T-helper 2 cell treated with Interferon-gamma antibody and Interleukin-4, amounts not matched to agents 100 ng/mL and 5 ng/mL, for 36 hours (primary cell): ENCODE measurements around the gene PIK3CB. TPM values are rescaled to one million over a fixed set of nuclear protein-coding genes. Genes with fewer than 3 reads are reported as not detected.

Source experiments
- intact Hi-C: fragments of 100-400 bp; cut with micrococcal nuclease; formaldehyde crosslinking; loops from one replicate; pipeline ENCODE4 v1.15.1; 2023
- total RNA-seq: library from RNA; stranded (reverse); gene quantifications from 2 replicates; pipeline ENCODE4 v1.2.3, GENCODE V29; 2022

The PIK3CB gene
- 18.4 and 19.4 TPM in 2 replicates for total RNA-seq

DNA sequence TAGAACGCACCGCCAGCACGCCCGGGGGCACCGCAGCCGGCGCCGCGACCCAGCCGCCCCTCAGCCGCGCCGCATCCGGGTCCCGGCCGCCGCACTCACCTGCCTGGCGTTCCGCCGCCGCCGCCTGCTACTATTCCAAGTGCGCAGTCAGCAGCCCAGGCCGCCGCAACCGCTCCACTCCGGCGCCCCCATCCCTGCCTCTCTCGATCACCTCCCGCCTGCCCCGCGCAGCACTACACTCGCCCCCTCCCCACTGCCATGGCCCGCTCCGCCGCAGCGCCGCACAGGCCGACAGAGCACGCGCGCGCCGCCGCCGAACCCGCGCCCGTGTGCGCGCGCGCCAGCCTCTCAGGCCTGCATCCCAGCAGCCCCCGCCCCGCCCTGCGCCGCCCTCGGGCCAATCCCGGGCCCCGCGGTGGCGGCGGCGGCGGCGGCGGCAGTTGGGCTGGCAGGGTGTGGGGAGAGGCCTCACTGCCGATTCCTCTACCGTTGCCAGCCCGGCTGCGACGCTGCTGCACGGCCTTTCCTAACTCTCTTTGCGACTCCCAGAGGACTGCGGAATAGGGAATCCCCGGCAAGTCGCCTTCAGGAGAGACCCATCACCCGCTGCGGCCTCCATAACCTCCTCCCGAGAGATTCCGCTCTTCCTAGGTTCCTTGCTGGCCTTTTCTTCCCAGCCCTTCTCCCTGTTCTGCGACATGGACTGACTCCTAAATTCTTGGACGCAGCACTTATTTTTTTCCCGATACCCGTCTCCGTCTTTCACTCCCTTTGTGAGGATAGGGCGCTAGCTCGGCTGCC is at the start of gene PIK3CB:
PIK3CB (minus strand) TSS at position 333 of the 801 bp plus-strand sequence. CDS start 75,585 bp downstream, outside the sequence.
- intact Hi-C loops = loop anchor here (1.0 to 5.0 kb wide), 6 partner anchors 53 to 662 kb away; partner anchors contain the start of genes CEP70, COPB2 and DBR1

DNA sequence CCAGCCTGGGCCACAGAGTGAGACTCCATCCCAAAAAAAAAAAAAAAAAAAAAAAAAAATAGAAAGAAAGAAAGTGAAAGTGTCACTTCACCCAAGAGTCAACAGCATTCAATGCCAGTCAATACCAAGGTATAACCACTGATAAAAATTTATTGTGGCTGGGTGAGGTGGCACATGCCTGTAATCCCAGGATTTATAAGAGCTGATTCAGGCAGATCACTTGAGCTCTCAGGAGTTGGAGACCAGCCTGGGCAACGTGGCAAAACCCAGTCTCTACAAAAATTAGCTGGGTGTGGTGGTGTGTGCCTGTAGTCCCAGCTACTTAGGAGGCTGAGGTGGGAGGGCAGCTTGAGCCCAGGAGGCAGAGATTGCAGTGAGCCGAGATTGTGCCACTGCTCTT is 46.5 kb upstream of the PIK3CB start:
- intact Hi-C loops = no loop called here

DNA sequence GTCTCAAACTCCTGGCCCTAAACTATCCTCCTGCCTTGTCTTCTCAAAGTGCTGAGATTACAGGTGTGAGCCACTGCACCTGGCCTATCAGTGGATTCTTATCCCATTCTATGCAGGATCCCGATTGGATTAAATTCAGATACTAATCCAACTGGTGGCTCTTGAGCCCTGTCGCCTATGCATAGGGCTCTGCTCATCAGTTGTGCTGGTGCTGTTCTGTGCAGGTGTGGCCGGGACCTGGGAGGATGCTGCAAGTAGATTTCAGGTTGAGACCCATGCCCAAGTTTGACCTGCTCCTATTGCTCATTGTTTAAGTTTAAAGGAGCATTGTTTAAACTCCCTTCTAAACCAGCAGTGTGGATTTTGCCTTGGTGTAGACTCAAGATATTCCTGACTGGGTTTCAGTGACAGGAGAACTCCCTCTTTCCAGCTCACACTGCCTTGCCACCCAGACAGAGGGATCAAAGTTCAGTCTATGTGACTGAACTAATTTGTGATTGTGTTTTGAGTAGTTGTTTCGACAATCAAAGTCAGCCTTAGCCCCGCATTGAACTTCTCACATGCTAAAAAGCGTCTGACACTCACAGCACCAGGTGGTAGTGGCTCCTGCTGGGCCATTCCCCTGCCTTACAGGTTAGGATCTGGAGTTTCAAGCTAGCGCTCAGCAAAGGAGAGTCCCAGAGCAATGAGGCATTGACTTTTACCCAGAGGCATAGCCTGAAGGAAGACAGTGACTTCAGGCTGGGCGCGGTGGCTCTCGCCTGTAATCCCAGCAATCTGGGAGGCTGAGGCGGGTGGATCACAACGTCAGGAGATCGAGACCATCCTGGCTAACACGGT is 45.0 kb upstream of the PIK3CB start:
- intact Hi-C loops = no loop called here

DNA sequence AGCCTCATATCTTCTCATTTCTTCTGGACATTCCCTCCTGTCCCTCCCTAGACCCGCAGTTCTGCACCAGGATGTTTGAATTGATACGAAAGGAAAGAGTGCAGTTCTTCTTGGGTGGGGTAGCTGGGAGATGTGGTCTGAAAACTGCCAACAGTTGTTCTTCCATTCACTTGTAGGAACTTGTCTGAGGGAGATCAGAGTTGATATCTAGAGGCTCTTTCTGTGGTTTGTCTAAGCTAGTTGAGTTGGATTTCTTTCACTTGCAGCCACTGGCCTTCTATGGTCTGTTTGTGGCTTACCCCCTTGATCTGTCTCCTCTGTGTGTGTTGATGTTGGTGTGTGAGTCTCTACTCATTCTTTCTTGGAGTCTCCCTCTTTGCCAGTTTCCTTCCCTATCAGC is 42.5 kb upstream of the PIK3CB start:
- intact Hi-C loops = no loop called here

DNA sequence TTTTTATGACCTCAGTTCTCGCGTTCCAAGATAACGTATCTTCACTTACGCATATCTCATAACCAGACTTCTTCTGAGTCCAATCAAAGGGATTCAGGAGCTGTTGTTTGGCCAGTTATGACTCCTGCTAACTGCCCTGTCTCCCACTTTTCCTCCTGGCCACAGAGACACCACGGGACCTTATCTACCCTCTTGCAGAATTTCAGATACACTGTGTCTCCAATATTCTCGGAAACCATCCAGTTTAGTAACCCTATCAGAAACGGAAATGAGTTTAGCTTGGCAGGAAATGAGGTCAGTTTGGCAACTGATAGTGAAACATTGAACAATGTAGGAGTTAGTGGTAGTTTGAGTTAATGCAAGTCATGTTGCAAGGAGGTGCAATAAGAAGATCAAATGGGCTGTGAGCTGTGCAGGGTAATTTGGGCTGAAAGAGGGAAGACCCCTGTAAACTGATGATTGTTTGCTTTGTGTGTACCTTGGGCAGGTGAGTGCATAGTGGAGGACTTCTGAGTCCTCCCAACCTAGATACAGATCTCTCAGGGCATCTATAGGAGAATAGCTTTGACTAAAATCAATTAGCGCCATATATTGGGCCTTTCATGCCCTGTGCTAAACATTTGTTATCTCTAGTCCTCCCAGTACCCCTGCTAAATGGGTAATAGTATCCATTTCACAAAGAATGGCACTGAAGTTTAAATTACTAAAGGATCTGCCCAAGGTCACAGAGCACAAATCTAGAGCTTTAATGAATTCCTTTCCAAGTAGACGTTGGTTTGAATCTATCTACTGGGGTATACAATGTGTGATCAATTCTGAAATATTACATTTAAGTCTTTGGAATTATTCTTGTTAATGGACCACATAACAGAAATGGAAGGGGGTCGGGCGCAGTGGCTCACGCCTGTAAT is 41.3 kb upstream of the PIK3CB start:
- intact Hi-C loops = no loop called here

DNA sequence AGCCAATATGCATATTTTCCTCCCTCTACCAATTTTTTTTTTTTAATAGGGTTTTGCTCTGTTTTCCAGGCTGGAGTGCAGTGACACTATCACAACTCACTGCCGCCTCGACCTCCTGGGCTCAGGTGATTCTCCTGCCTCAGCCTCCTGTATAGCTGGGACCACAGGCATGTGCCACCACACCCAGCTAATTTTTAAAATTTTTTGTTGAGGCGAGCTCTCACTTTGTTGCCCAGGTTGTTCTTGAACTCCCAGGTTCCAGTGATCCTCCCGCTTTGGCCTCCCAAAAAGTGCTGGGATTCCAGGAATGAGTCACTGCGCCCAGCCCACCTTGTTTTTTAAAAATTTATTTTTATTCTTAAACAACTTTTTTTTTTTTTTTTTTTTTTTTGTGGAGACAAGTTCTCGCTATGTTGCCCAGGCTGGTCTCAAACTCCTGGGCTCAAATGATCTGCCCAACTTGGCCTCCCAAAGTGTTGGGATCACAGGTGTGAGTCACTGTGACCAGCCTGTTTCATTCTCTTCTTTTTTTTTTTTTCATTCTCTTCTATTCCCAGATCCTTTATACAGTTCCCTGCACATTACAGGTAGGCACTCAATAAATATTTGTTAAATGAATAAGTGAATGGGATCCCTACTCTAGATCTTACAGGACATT is 40.5 kb upstream of the PIK3CB start:
- intact Hi-C loops = no loop called here

DNA sequence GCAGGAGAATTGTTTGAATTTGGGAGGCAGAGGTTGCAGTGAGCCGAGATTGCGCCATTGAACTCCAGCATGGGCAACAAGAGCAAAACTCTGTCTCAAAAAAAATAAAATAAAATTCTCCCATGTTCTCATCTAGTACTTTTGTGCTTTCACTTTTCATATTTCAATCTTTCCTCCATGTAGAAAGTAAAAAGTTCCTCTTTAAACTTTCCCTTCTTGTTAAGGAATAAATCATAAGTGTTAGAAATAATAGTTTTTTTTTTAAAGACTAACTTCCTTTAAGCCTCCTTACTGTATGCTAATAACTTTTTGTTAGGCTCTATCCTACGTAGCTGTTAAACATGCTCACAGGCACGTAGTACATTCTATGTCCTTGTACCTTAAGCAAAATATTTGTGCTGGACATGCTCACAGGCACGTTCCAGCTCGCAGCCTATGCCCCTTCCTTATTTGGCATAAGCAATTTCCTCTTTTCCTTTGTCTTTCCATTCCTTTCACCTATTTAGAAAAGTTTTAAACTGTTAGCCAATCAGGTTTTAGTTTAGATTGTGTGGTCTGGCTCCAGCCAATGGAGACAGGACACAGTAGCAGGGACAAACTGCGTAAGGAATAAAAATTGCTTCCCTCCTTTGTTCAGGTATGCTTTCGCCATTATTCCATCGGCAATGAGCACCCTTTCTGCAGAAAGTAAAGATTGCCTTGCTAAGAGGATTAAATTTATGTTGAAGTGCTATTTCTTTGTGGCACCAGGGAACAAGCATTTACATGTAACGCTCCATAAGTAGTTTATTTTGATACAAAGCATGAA is 38.9 kb upstream of the PIK3CB start:
- intact Hi-C loops = no loop called here

DNA sequence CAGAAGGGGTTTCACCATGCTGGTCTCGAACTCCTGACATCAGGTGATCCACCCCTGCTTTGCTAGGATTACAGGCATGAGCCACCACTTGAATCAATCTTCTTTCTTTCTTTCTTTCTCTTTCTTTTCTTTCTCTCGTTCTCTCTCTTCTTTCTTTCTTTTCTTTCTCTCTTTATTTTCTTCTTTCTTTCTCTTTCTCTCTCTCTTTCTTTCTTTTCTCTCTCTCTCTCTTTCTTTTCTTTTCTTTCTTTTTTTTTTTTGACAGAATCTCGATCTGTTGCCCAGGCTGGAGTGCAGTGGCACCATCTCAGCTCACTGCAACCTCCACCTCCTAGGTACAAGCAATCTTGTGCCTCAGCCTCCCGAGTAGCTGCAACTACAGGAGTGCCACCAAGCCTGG is 37.9 kb upstream of the PIK3CB start:
- intact Hi-C loops = no loop called here

DNA sequence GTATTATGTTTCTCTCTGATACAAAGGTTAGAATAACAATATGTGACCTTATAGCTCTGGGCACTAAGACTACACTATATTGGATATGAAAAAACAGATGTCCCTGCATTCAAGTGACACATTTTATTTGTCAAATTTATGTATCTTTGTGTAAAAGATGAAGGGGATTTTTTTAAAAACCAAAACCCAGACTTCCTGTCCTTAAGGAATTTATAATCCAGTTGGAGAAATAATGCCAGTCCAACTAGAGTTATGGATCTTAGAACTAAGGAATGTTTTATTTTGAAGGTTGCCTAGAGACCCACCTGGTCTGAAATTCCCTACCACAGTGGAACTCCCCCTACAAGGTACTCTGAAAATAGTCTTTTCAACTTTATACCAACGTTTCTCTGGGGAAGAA is 33.3 kb upstream of the PIK3CB start:
- intact Hi-C loops = no loop called here

DNA sequence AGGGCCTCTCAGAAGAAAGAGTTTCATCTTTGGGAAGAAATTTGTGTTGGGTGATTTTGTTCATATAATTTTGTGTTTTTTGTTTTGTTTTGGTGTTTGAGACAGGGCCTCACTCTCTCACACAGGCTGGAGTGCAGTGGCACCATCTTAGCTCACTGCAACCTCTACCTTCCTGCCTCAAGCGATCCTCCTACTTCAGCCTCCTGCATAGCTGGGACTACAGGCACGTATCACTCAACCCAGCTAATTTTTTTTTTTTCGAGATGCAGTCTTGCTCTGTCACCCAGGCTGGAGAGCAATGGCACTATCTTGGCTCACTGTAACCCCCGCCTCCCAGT is 29.0 kb upstream of the PIK3CB start:
- intact Hi-C loops = no loop called here

DNA sequence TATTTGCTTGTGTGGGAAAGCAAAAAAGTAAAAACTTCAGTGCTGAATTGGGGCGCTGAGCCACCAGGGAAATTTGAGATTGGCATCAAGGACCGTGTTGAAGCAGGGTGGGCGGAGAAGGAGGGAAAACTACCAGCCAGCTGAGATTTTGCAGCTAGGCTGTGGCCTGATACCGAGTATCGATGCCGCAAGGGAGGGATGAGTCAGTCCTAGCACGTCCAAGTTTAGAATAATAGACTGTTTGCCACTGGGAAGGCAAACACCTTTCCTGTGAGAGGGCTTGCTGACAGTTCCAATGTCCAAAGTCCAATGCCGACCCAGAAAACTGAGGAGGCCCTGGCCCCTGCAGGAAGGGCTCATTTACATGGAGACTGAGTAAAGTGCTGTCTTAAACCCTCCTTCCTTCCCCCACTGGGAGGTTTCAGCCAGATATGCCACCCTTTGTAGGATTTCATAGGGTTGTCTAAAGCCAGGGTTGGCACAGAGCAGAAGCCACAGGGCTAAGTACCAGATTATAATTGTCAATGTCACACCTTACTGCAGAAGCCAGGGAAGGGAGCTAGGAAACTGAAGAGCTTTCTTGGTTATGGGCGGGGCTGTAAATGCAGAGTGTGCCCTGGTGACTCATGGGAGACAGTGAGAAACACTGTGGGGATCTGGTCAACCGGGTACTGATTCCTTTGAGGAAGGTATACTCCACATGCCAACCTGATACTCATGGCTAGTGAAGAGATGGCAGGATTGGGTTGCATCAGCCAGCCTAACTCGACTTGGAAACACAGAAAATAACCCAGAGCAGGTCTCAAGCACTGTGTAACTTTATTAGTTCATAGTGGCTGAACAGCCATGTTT is 28.4 kb upstream of the PIK3CB start:
- intact Hi-C loops = no loop called here

DNA sequence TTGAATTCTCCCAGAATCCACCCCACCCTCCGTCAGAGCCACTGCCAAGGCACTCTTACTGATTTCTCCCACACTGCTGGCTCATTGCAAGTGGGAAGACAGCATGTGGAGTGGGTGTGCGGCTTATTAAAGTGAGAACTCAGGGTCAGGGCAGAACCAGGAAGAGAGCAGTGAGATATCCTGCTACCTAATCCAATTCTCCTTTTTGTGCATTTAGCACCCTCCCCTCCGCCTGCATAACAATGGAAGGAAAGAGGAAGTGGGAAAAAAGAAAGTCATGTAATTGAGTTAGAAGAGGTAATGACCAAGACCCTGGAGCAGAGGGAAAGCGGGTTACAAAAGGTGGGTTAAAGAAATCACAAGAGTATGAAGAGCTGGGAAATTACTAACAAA is 27.8 kb upstream of the PIK3CB start:
- intact Hi-C loops = no loop called here

DNA sequence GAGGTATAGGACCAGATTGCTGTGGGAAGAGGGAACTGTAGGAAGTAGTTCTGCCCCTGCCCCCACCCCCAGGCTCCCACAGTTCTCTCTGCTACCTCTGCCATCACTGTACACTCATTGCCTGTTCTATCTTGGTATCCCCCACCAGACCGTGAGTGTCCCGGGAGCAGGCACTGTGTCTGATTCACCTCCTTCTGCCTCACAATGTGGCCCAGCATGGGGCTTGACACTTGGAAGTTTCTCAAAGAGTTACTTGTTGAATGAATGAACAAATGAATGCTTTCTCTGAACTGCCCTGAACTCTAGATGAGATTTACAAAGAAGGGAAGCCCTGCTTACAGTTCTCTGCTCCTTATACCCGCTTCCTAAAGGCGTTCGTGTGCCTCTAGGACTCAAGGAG is 27.1 kb upstream of the PIK3CB start:
- intact Hi-C loops = no loop called here

DNA sequence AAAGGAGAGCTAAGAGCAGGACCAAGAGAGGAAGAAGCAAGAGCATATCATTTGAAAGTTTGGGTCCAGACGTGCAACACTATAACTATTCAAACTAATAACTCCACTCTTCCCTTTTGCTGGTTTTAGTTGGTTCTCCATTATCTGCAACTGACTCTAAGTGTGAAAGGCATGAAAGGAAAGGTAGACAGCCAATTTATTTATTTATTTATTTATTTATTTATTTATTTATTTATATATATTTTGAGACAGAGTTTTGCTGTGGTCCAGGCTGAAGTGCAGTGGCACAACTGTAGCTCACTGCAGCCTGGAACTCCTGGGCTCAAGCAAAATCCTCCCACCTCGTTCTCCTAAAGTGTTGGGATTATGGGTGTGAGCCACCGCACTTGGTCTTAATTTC is 22.1 kb upstream of the PIK3CB start:
- intact Hi-C loops = no loop called here

DNA sequence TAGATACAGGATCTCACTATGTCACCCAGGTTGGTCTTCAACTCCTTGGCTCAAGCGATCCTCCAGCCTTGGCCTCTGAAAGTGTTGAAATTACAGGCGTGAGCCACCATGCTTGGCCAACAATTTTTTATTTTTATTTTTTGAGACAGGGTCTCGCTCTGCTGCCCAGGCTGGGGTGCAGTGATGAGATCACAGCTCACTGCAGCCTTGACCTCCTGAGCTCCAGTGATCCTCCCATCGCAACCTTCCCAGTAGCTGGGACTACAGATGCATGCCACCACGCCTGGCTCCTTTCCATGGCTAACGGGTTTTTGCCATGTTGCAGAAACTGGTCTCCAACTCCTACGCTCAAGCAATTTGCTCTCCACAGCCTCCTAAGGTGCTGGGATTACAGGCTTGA is 20.2 kb upstream of the PIK3CB start:
- intact Hi-C loops = no loop called here

DNA sequence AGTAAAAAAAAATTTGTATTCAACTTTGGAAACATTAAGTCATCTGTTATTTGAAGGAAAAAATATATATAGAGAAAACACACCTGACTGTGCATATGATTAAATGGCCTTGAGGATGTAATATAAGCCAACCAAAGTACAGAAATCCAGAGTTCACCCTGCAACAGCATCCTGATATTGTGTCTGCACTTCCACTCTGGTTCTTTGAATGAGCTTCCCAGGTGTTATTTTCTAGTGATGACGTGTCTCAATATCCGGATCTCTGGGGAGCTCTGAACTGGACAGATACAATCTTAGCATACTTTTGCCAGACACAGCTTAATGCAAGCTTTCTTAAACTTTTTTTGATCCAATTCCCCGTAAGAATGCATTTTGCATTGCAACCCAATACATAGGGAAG is 19.5 kb upstream of the PIK3CB start:
- intact Hi-C loops = no loop called here

DNA sequence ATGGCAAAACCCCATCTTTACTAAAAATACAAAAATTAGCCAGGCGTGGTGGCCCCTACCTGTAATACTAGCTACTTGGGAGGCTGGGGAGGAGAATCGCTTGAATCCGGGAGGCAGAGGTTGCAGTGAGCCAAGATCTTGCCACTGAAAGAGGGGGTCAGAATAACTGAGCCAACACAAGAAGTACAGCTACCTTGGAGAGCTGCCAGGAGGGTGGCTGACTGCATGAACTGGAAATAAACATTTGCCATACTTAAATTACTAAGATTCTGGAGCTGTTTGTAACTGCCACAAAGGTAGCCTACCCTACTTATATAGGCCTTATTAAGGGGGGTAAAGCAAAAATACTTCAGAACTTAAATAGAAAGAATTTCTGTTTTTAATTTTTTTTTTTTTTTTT is 15.4 kb upstream of the PIK3CB start:
- intact Hi-C loops = no loop called here

DNA sequence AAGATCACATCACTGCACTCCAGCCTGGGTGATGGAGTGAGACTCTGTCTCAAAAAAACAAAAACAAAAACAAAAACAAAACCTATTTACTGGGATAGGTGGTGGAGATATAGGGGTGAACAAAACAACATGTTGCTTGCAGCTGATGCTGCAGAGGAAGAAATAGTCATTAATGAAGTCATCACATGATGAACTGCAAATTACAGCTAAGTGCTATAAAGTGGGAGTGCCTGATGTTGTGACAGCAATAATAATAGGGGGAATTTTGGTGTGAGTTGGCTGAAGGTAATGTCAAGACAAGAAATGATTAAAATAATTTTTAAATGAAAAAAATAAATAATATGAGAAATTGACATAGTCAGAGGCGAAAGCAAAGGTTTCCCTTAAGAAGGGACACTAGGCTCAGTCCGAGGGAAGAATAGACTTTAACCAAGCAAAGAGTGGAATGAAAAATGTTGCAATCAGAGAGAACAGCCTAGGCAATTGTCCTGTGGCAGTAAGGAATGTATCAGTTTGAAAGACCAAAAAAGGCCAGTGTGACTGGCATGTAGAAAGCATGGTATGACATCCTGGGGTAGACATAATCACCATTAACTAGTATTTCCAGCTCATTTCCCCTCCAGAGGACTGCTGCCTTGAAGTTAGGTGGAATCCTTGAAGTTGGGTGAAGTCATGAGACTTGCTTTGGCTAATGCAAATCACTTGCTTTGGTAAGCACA is 14.7 kb upstream of the PIK3CB start:
- intact Hi-C loops = no loop called here

DNA sequence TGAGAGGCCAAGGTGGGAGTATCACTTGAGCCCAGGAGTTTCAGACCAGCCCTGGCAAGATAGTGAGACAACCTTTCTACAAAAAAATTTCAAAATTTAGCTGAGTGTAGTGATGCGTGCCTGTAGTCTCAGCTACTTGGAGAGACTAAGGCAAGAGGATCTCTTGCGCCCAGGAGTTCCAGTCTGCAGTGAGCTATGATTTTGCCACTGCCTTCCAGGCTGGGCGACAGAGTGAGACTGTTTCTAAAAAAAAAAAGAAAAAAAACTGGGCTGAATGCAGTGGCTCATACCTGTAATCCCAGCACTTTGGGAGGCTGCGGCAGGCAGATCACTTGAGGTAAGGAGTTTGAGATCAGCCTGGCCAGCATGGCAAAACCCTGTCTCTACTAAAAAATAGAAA is 14.0 kb upstream of the PIK3CB start:
- intact Hi-C loops = no loop called here
